ENCODE data around the gene KPNA6. TPM values are rescaled to one million over a fixed set of nuclear protein-coding genes. Genes with fewer than 3 reads are reported as not detected.
"Not testable (repeated sequence)": the region's sequence is repeated elsewhere in the genome, so short reads cannot be mapped to it uniquely, and the experiment has no call there.

KPNA6 gene
- total RNA-seq, 2 experiments from 2014 or later, result 70.8 to 74.3 TPM

GRCh38 chr1:32073299-32074229 lies 34.3 kb upstream of the KPNA6 start:
- CTCF ChIA-PET, result interaction anchor here (0.7 to 3.2 kb wide), 11 partner anchors 11 to 284 kb away, joined by 3 to 22 read pairs (median 4); partner anchors contain the start of gene KPNA6
- peaks cover 30% of the 10 kb centered on the region for H3K4me1 Mint-ChIP-seq (ENCODE audit: low read depth)

GRCh38 chr1:32074841-32075240 lies 33.0 kb upstream of the KPNA6 start:
- H3K4me1 Mint-ChIP-seq (ENCODE audit: low read depth), result peaks cover 30% of the 10 kb centered on the region
- H3K27me3 Mint-ChIP-seq, result no peaks in the 10 kb centered on the region
- ChIA-PET CTCF (interaction anchor here (2.5 kb wide), 1 partner anchor 10 kb away, joined by 12 read pairs; no protein-coding TSS in a partner anchor), POLR2A (interaction anchor here (1.1 to 4.1 kb wide), 3 partner anchors 12 to 105 kb away, joined by 3 to 27 read pairs (median 4); partner anchors contain the start of gene KPNA6)
- H3K36me3 Mint-ChIP-seq (ENCODE audit: low read depth), result peaks cover 15% of the 10 kb centered on the region
- ATAC-seq (no peak), DNase-seq (no peak)
- peak overlapping the region; percentile 27 for H3K27ac Mint-ChIP-seq
- intact Hi-C loops (cut with micrococcal nuclease), result no loop called here
- TF ChIP-seq CTCF (IDR thresholded peaks at IDR 0.05), result no peak
- H3K9me3 Mint-ChIP-seq, result no peaks in the 10 kb centered on the region
- peak overlapping the region; percentile 24 for H3K4me3 Mint-ChIP-seq

More at GRCh38 chr1:32073299-32074229, 34.3 kb upstream of the KPNA6 start:
- peak; percentile 96 for DNase-seq
- intact Hi-C loops (cut with micrococcal nuclease), result no loop called here
- Mint-ChIP-seq H3K9me3 (no peaks in the 10 kb centered on the region), H3K27ac (peak overlapping the region; percentile 90), H3K4me3 (peak overlapping the region; percentile 80), H3K27me3 (no peaks in the 10 kb centered on the region), H3K36me3 (ENCODE audit: low read depth) (peaks cover 13% of the 10 kb centered on the region)
- POLR2A ChIA-PET, result interaction anchor here (0.6 to 4.1 kb wide), 18 partner anchors 11 to 320 kb away, joined by 3 to 27 read pairs (median 4); partner anchors contain the start of genes BSDC1, KHDRBS1 and KPNA6
- ATAC-seq, result no peak
- no peak for TF ChIP-seq CTCF (IDR thresholded peaks at IDR 0.05)

- Mint-ChIP-seq H3K27me3 (no peaks in the 10 kb centered on the region), H3K36me3 (ENCODE audit: low read depth) (peaks cover 24% of the 10 kb centered on the region), H3K4me1 (ENCODE audit: low read depth) (peaks cover 25% of the 10 kb centered on the region), H3K4me3 (no peak overlapping the region), H3K27ac (no peak overlapping the region), H3K9me3 (no peaks in the 10 kb centered on the region)
- intact Hi-C loops (cut with micrococcal nuclease), result no loop called here
- ChIA-PET POLR2A (no interaction called here), CTCF (interaction anchor here (1.5 kb wide), 1 partner anchor 33 kb away, joined by 3 read pairs; no protein-coding TSS in a partner anchor)
- TF ChIP-seq CTCF (IDR thresholded peaks at IDR 0.05), result no peak
- no peak for DNase-seq
- no peak for ATAC-seq
Observed at GRCh38 chr1:32077451-32077850, 30.4 kb upstream of the KPNA6 start.

GRCh38 chr1:32082022-32082421 lies 25.8 kb upstream of the KPNA6 start:
- H3K4me3 Mint-ChIP-seq, result no peak overlapping the region
- H3K4me1 Mint-ChIP-seq (ENCODE audit: low read depth), result peaks cover 3% of the 10 kb centered on the region
- DNase-seq (no peak), ATAC-seq (no peak)
- no peaks in the 10 kb centered on the region for H3K9me3 Mint-ChIP-seq
- TF ChIP-seq CTCF (IDR thresholded peaks at IDR 0.05), result no peak
- intact Hi-C loops (cut with micrococcal nuclease), result no loop called here
- H3K27ac Mint-ChIP-seq, result peak overlapping the region; percentile 17
- peaks cover 38% of the 10 kb centered on the region for H3K36me3 Mint-ChIP-seq (ENCODE audit: low read depth)
- POLR2A ChIA-PET, result interaction anchor here (0.6 to 2.3 kb wide), 5 partner anchors 8 to 119 kb away, joined by 3 to 7 read pairs (median 3); partner anchors contain the start of genes CCDC28B and KPNA6
- CTCF ChIA-PET, result interaction anchor here (1.1 to 1.5 kb wide), 2 partner anchors 15 to 29 kb away, joined by 3 to 8 read pairs; no protein-coding TSS in a partner anchor
- no peaks in the 10 kb centered on the region for H3K27me3 Mint-ChIP-seq

- DNase-seq; intact Hi-C loops (cut with micrococcal nuclease); H3K4me3 Mint-ChIP-seq; H3K9me3 Mint-ChIP-seq; POLR2A ChIA-PET; H3K27ac Mint-ChIP-seq; H3K4me1 Mint-ChIP-seq (ENCODE audit: low read depth); ATAC-seq; H3K27me3 Mint-ChIP-seq: not testable (repeated sequence)
- CTCF ChIA-PET, result interaction anchor here (3.2 kb wide), 1 partner anchor 13 kb away, joined by 12 read pairs; the partner anchor contains the start of gene TMEM39B
- H3K36me3 Mint-ChIP-seq (ENCODE audit: low read depth), result peaks cover 31% of the 10 kb centered on the region
Observed at GRCh38 chr1:32086381-32086780, 21.5 kb upstream of the KPNA6 start.
